A204.1 (cell line): ENCODE data around the gene BYSL.

ENCODE experiments used
- FAIRE-seq: peaks from 2 replicates; lab custom pipeline; 2012; peaks lifted over from hg19 to GRCh38; lab: Jason Lieb, UNC

Gene BYSL

GRCh38 chr6:41976794-41977484, 55.6 kb downstream of the BYSL start:
- no peak for FAIRE-seq
